ENCODE measurements around the gene ABLIM3. TPM values are rescaled to one million over a fixed set of nuclear protein-coding genes. Genes with fewer than 3 reads are reported as not detected.

ABLIM3 gene
- total and polyA plus RNA-seq, 10 of the 15 experiments (the other 5 are each of a cell fraction or from before 2014, with no cell fraction given), result 0.03 TPM; not detected in 9

DNA sequence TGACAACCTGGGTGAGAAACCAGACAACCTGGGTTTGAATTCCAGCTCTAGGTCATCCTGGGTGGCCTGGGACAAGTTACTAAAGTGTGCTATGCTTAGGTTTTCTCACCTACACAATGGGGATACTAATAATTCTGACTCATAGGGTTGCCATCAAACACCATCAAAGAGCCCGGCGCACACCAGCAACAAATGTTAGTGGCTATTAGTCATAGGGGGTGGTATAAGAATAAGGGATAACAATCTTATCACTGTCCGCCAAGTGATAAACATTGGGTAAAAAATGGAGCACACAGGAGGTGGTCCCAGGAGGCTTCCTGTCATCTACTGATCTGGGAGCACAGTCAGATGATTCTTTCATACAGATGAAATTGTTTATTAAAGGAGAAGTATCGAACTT, 68.9 kb downstream of the ABLIM3 start:
- ChIA-PET SMC1A (ENCODE audit: uncharacterized antibody, unreplicated experiment) (no interaction called here), RAD21 (ENCODE audit: unreplicated experiment) (no interaction called here), POLR2A (no interaction called here), CTCF (no interaction called here)
- Histone ChIP-seq H3K9me3 (replicated peaks; ENCODE audit: control insufficient read depth, insufficient read depth, low read length) (no peaks in the 10 kb centered on the region), H2AFZ (ENCODE audit: control insufficient read depth, low read depth, low read length) (no peak overlapping the region), H3K27ac (ENCODE audit: control insufficient read depth, insufficient read depth) (no peak overlapping the region), H3K36me3 (ENCODE audit: control insufficient read depth in 2 of 2, insufficient read depth in 2 of 2, low read length in 1 of 2) (no peaks in the 10 kb centered on the region), H3K27me3 (replicated peaks in 1 of 2; ENCODE audit: control insufficient read depth in 2 of 2, insufficient read depth in 2 of 2, low read length in 1 of 2) (peaks cover 0 to 3% of the 10 kb centered on the region in 2 experiments; a peak in 2 of 4 replicates), H3K4me3 (no peak overlapping the region), H3K79me2 (ENCODE audit: control insufficient read depth, insufficient read depth, low read length) (no peaks in the 10 kb centered on the region), H3K9ac (ENCODE audit: control insufficient read depth, insufficient read depth, low read length) (no peak overlapping the region), H3K4me2 (ENCODE audit: control insufficient read depth, insufficient read depth) (no peak overlapping the region), H4K20me1 (ENCODE audit: control insufficient read depth, insufficient read depth) (no peaks in the 10 kb centered on the region), H3K4me1 (ENCODE audit: control insufficient read depth, insufficient read depth, low read length) (no peaks in the 10 kb centered on the region)
- in situ Hi-C loops (cut with MboI) (no loop called here), intact Hi-C loops (cut with micrococcal nuclease; ENCODE audit: unreplicated experiment) (no loop called here)
- TF ChIP-seq LARP7 (IDR thresholded peaks at IDR 0.05), result no peak
- TF ChIP-seq, protein P1, sequence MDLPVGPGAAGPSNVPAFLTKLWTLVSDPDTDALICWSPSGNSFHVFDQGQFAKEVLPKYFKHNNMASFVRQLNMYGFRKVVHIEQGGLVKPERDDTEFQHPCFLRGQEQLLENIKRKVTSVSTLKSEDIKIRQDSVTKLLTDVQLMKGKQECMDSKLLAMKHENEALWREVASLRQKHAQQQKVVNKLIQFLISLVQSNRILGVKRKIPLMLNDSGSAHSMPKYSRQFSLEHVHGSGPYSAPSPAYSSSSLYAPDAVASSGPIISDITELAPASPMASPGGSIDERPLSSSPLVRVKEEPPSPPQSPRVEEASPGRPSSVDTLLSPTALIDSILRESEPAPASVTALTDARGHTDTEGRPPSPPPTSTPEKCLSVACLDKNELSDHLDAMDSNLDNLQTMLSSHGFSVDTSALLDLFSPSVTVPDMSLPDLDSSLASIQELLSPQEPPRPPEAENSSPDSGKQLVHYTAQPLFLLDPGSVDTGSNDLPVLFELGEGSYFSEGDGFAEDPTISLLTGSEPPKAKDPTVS (IDR thresholded peaks at IDR 0.05; ENCODE audit: low read depth, low read length), result no peak
- no peak for TF ChIP-seq BHLHE40 (IDR thresholded peaks at IDR 0.05; ENCODE audit: borderline replicate concordance in 1 of 2, low read depth in 2 of 2, low read length in 1 of 2)
- no peak for TF ChIP-seq IKZF2 (IDR thresholded peaks at IDR 0.05)
- TF ChIP-seq, protein P2, sequence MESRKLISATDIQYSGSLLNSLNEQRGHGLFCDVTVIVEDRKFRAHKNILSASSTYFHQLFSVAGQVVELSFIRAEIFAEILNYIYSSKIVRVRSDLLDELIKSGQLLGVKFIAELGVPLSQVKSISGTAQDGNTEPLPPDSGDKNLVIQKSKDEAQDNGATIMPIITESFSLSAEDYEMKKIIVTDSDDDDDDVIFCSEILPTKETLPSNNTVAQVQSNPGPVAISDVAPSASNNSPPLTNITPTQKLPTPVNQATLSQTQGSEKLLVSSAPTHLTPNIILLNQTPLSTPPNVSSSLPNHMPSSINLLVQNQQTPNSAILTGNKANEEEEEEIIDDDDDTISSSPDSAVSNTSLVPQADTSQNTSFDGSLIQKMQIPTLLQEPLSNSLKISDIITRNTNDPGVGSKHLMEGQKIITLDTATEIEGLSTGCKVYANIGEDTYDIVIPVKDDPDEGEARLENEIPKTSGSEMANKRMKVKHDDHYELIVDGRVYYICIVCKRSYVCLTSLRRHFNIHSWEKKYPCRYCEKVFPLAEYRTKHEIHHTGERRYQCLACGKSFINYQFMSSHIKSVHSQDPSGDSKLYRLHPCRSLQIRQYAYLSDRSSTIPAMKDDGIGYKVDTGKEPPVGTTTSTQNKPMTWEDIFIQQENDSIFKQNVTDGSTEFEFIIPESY (IDR thresholded peaks at IDR 0.05), result no peak
- TF ChIP-seq RUNX3 (IDR thresholded peaks at IDR 0.05; ENCODE audit: low read length), result no peak
- TF ChIP-seq SMAD5 (IDR thresholded peaks at IDR 0.05; ENCODE audit: low read depth), result no peak
- no peak for TF ChIP-seq E4F1 (IDR thresholded peaks at IDR 0.05; ENCODE audit: borderline replicate concordance, partially characterized antibody)
- BruUV-seq (replicated peaks), result no TSS peak
- no peak for FAIRE-seq
- ATAC-seq, result no peak
- 42% methylated on average over 4 of the region's 4 CpGs for whole genome bisulfite sequencing (ENCODE audit: insufficient coverage, insufficient replicate concordance, low lambda C conversion rate, missing lambda C conversion rate)
- no peak for DNase-seq (ENCODE audit: low read depth, low spot score)
